ENCODE data around the gene OR2V2.

The OR2V2 gene

DNA sequence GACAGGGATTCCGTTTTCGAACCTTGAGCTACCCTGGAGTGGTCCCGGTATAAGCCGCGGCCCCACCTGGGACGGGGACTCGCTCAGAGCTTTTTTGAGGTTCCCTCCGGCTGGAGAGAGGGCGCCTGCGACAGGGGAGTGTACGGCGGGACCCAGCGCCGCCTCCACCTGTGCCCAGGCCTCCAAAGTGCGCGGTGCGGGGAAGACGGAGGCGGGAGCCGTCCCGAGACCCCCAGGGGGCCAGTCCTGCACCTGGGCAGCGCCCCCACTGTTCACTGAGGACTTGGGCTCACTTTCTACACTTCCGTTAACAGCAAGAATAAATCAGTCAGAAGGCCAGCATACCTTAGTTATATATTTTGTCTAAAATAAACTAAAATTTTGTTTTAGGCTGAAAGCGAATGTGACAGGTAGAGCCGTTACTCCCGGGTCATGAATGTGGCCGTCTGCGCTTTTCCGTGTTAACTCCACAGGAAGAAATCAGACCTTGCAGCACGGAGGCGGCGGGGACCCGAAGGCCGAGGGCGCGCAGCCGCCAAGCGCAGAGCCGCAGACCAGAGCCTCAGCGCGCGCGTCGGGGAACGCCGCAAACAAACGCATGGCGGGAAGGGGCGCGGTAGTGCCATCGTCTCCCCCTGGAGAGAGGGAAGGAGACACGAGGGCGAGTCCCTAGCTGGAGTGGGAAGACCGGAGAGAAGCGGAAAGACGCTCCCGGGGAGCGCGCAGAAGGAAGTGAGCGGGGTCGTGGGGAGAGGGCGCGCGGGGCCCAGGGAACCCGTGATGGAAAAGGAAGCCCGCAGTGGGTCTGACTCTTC, 43.5 kb downstream of the OR2V2 start:
- no peak for DNase-seq (ENCODE audit: low spot score)

DNA sequence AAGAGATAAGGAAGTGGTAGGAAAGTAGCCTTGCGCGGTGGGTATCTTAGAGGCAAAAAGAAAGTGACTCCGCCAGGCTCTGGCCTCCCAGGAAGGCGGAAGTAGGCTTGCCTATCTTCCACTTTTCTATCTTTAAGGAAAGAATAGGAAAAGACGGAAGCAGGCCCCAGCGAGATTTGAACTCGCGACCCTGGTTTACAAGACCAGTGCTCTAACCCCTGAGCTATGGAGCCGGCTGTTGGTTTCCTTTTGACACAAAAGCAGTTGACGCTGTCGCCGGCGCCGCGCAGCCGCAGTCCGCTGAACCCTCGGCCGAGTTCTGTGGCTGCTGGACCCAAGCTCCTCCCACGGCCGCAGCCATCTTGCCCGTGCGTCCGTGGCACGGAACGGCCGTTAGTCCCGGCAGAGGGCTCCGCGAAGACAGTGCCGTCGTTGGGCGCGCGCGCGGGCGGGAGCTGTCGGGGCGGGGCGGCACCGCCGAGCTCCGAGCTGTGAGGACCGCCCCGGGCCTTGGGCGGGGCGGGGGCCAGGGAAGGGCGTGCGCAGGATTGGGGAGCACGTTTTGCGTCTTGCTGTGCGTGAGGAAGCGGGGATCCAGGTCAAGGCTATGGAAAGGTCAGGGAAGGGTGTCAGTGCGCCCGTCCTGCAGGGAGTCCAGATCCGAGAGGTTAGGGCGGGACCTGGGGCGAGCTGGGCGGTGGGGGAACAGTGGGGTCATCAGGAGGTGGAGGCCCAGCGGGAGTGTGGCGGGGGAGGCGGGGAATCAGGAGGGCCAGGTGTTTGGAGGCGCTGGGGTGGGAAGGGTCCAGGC, 44.3 kb downstream of the OR2V2 start:
- DNase-seq (ENCODE audit: low spot score) = peak; percentile 86

DNA sequence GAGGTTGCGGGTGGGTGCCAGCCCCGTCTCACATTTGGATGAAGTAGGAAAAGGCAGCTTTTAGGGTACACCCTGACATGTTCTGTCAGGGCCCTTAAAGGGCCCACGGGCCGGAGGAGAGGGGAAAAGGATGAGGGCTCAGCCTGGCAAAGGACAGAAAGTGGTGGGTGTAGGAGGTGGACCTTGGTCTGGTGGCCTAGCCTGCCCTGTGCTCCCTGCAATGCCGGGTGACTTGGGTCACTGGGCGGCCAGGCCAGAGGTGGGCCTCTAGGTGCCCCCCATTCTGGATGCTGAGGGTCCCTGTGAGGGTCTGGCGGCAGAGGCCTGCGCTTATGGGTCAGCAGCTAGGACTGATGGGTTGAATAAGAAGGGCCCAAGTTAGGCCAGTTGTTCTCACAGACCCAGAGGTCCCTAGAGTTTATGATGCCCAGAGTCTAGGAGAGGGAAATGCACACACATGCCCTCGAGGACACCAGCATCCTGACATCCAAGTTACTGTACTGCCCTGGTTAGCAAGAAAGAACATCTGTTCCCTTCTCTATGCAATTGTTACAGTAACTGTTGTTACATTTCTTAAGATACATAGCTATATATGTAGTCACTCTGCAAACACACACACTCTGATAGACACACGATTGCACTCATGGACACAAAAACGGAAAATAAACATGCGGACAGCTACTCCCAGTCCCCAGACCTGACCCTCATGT, 45.1 kb downstream of the OR2V2 start:
- no peak for DNase-seq (ENCODE audit: low spot score)

DNA sequence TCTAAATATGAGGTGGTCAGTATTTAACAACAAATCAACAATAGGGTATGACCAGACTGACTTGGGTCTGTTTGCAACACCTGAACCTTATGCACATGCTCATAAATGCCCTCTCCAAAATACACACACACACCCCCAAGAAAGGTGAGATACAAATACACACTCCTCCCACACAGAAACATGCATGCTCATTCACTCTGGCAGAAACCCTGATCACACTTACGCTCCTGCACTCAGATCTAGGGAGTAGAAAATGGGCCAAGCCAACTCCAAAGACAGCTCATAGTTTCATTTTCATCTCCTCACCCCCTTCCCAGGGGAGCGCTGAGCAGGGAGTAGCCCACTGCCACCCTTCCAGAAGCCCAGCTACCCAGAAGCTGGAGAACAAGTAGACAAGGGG, 46.3 kb downstream of the OR2V2 start:
- DNase-seq (ENCODE audit: low spot score) = no peak

DNA sequence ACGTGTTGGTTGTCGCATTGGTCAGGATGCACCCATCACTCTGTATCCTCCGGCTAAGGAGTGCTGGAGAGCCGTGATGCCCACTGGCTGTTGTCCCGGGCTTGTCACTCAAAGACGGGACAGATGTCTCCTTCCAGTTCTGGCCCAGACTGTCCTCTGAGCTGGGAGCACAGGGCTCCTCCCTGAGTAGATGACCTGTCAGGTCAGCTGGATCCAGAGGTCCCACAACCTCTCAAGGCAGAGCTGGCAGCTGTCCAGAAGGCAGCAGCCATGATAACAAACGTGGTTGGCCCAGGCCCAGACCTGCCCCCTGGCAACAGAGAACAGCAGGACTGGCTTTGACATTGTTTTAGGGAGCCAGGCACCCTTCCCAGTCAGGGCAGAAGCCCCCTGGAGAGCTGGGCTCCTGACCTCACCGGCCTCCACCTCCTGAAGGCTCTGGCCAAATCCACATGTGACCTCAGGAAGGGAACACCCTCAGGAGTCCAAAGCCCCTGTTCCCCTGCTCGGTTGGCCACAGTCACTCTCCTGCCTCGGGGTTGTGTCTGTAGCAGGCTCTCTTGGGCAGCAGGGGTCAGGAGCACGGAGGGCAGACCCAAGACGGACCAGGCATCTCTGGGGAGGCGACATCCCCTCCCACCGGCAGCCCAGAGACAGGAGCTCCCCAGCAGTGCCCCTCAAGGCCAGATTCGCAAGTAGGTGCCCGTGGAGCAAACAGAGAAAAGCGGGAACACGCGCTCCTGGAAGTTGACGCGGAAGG, 47.3 kb downstream of the OR2V2 start:
- no peak for DNase-seq (ENCODE audit: low spot score)

DNA sequence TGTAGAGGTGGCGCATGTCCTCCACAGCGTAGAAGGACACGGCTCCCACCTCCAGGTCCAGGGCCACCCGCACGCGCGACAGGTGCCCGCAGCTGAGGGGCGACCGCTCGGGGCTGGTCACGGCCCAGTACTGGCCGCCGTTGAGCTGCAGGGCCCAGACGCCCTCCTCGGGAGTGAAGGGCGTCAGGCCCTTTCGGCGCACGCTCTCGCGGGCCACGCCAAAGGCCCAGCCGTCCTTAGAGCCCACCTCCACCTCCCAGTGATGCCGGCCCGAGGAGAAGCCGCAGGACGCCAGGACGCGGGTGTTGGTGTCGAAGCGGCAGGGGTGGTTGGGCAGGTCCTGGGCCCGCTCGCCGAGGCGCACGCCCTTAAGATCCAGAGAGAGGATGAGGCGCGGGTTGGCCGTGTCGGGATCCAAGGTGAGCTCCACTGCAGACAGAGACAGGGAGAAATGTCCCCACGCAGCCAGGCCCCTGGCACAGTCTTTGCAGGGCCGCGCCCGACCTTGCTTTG, 47.9 kb downstream of the OR2V2 start:
- DNase-seq (ENCODE audit: low spot score) = no peak

DNA sequence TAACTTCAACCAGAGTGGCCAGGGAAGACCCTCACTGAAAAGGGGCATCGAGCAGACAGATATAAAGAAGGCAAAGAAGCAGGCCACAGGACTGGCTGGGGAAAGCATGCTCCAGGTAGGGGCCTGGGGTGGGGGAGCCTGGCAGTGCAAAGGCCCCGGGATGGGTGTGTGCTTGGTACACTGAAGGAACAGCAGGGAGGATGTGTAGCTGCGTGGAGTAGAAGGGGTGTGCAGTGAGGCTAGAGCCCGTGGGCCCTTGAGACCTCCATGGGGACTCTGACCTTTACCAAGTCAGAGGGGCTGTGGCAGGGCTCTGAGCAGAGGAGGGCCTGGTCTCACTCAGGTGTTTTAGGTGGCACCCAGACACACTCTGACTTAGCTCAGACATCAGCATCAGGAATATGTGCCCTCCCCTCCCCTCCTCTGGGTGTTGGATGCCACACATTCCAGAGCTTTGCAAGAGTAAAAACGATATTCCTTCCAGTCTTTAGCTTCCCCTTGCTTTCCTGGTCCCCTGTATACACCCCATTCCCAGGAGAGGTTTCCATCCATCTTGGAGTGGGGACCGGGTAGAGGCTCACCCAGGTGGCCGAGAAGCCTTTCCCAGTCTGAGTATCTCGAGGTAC, 50.1 kb downstream of the OR2V2 start:
- no peak for DNase-seq (ENCODE audit: low spot score)

DNA sequence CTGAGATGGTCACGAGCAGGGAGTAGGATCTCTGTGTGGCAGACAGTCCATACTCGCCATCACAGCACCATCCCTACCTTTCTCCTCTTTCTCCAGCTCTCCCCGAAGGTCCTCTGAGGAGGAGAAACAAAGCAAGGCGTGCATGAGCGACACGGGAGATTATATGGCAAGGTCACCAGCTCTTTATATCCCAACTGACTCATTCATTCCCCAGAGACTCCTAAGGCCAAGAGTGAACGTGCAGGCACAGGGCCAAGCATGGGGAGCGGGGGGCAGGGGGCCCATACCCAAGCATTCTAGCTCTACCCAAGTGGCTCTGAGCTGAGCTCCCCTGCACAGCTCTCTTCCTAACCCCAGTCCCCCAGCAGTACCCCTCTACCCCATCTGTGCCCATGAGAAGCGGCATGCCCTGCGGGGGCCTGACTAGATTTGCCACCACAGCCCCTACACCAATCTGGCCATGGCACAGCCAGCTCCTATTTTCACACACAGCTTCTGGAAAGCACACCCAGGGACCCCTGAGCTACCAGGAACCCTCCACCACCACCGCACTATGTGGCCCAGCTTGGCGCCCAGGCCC, 50.8 kb downstream of the OR2V2 start:
- no peak for DNase-seq (ENCODE audit: low spot score)

DNA sequence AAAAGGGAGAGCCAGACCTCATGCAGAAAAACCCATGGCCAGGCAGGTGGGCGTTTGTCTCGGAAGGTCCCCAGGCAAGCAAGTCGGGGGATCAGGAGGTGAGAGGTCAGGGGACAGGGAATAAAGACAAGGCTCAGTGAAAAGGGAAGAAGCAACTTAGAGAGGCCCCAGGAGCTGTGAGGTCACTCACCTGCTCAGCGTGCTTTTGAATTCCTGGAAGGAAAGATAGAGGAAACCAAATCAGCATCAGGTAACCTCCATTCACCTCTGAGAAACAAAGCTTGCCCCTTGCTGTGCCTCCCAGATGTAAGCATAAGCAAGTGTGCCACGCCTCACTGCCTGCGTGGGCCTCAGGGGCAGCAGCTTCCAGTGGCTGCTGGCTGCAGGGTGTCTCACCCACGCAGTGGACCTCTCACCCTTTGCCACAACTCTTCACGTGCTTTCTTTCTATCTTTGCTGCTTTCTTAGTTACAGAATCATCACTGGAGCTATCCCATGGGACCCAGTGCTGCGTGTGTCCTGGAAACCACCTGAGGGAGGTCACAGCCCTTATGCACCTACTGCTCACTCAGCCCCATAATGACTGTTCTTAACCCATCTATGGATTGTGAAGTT, 51.6 kb downstream of the OR2V2 start:
- DNase-seq (ENCODE audit: low spot score) = no peak

DNA sequence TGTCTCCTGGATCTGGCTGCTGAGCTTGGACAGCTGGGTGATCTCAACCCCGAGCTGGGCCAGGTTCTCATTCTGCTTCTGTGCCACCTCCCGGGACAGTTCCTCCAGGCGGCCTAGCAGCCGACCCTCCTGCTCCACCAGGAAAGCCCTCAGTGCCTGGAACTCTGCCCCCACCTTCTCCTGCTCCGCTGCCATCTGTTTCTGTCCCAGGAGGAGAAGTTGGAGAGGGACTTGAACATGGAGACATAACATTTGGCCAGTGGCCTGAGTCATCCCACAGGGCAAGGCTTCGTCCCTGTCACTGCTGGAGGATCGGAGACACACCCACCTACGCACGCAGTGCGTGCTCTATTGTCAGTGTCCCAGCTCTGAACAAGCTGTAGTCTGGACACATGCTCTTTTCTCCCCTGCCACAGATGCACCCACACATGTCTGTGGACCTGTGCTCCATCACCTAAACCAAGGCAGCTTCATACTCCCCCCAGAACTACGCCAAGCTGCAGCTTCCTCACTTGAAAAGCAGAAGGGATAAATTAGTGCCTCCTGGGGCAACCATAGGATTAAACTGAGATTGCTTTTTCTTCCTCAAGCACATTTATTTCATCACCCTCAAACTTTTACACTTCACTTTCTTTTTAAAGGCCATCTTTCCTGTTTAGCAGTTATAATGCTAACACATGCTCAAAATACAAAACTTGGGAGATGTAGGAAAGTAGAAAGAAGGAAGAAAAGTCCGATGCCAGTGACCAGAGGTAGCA, 52.7 kb downstream of the OR2V2 start:
- DNase-seq (ENCODE audit: low spot score) = no peak

DNA sequence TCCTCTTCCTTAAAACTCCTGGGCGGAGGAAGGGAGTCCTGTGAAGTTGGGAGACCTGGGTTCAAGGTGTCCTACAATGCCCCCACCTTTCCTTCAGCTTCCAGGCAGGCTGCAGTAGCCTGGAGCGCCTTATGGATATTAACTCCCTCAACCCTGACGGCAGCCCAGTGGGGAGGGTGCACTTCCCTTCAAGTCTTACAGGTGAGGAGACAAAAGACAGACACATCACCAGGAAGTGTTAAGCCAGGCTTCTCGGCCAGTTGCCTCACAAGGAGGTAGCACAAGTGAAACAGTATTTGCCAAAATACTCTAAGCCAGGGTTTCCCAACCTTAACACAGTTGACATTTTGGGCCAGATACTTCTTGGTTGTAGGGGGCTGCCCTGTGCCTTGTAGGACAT, 53.4 kb downstream of the OR2V2 start:
- DNase-seq (ENCODE audit: low spot score) = no peak

DNA sequence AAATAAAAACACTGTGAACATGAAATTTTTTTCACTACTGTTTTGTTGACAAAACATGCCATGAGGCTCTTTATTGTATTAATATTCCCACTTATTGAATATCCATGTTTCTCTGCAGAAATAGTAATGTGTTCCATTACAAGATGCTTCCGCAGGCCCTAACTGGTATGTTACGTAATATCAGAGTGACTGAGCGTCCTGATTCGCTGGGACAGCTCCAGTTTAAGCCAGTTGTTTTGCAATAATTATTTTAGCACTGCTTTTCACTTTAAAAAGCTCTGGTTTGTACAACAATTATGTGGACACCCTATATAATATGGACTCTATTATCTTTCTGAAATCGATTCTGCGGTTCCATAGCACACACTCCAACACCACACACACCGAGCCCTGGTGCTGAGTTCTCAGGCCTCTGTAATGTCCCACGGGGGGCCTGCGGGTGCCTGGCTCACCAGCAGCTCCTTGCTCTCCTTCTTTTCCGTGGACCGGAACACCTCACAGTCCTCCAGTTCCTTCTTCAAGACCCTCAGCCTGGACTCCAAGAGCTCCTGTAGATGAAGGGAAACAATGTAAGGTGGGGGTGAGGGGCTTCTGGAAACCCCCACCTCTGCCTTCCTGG, 55.8 kb downstream of the OR2V2 start:
- no peak for DNase-seq (ENCODE audit: low spot score)

DNA sequence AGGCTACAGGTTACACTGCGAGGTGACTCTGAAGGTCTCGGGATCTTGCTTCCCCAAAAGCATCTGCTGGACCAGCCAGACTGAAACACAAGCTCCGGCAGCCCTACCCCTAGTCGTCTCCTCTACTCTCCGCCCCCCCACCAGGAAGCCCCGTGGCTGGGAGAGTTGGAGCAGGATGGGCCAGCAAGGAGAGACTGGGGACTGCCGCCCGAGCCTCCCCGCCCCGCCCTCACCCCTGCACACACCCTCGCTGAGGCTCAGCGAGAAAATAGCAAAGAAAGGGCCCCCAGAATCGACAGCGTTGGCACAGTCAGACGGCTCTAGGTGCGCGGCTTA, 56.4 kb downstream of the OR2V2 start:
- no peak for DNase-seq (ENCODE audit: low spot score)

DNA sequence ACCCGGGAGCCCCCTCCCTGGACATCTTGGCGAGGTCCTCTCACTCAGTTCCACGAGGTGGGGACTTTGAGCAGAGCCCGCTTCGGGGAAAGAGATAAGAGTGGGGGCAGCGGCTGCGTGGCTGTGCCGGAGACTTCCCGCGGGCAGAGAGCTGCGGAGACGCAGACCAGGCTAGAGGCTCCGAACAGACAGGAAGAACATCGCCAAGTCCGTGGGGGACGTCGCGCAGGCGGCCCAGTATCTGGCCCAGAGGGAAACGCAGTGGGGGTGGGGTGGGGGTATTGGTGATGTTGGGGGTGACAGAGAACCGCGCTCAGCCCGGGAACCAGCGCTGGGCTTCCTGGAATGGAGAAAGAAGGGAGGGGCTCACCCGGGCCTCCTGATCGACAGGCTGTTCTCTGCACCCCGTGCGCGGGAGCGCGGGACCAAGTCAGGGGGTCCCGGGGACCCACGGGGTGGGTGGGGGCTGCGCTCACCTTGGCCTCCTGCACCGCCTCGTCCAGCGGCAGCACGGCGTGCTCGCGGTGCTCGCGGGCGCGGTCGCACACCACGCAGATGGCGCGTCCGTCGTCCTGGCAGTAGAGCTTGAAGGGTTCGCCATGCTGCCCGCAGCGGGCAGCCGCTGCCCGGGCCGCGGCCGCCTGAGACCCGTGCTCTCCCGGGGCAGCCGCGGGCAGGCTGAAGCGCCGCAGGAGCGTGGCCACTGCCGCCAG, 56.9 kb downstream of the OR2V2 start:
- DNase-seq (ENCODE audit: low spot score) = no peak

DNA sequence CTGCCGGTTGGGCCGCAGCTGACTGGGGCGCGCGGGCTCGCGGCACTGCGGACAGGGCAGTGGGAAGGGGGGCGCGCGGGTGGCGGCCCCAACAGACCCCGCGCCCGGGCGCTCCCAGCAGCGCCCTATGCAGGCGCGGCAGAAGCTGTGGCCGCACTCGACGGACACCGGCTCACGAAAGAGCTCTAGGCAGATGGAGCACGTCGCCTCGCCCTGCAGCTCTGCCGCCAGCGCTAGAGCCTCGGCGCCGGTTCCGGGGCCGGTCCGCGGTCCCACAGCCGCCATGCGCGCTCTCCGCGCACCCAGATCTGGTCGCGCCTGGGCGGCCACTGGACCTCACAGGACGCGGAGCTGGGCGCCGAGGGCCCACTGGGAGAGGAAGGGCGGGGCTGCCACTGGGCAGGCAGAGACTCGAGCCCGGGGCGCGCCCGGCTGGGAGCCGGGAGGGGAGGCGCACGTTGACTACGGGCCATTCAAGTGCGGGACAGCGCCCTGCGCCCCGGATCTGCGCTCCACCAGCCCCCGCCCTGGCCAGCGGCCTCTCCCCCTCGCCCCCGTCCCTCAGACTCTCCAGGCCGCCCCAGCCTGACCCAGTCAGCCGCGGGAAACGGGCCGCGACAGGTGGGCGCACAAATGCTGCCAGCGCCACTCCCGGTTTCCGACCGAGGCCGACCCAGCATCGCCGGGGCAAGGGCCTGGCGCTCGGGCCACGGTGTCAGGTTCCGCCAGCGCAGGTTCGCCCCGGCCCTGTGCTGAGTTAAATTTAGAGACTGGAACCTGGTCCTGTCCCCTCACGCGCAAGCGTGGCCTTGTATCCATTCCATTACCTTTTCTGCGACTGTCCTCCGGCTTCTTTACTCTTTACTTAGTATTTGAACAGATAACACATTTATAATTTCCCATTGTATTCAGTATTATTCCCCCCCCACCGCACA, 57.7 kb downstream of the OR2V2 start, which contains the start of gene TRIM7:
TRIM7 (minus strand) TSS at position 371 of the 935 bp plus-strand sequence; CDS start at position 285, 86 bp downstream.
- no peak for DNase-seq (ENCODE audit: low spot score)

DNA sequence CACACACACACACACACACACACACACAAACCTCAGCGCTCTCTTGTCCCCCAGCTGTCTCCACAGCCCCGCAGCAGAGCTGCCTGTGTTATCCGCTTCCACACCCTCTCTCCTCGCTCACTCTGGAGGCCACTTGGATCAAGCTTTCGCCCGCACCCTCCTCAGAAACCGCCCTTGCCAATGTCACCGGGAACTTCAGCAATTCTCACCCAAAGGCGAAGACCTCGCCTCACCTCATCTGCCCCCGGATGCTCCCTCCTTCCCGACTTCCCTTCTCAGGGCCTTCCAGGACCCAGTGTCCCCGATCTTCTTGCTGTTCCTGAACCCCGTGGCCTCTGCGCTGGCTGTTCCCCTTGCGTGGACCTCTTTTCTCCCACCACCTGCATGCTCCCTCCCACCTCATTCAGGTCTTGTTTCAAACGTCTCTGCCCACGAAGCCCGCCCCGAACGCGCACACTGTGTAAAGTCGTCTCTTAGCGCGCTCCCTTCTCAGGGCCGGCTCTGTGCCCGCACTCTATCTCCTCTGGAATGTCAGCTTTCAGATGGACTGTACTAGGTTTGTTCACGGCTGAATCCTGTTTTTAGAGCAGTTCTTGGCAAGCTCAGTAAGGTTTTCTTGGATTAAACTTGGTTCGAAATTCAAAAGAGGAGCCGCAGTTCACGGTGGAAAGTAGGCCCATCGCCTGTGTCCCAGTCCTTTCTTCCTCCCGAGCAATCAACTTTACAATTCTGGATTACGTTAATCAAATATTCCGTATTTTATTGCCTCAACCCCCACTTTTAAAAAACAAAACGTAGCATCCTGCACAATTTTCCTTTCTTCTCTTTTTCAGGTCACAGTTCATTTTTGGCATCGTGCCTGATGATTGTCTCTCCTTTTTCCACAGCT, 58.6 kb downstream of the OR2V2 start:
- no peak for DNase-seq (ENCODE audit: low spot score)
